MM.1S (cell line): ENCODE results near the gene MYOCD.

Experiments used
- DNase-seq: peaks from one replicate; pipeline ENCODE4 v3.0.0-alpha.2; 2015
- H2AFZ ChIP-seq: fragments of 300-600 bp; sonication (generic); 2 replicates; pipeline ENCODE4 v1.6.0; 2016; ENCODE audit warnings: antibody characterized with exemption, low read length
- H3F3A ChIP-seq: fragments of 300-600 bp; sonication (generic); 2 replicates; pipeline ENCODE4 v1.6.1; 2016; ENCODE audit warnings: mild to moderate bottlenecking, antibody characterized with exemption, low read length, moderate library complexity, mixed read lengths; ENCODE audit not compliant: insufficient read depth
- H3K27ac ChIP-seq: fragments of 300-600 bp; sonication (generic); 2 replicates; pipeline ENCODE4 v1.5.1; 2016; ENCODE audit warnings: mild to moderate bottlenecking, low read length
- H3K27me3 ChIP-seq: fragments of 300-600 bp; sonication (generic); replicated peaks from 2 replicates; pipeline ENCODE4 v1.6.0; 2016; ENCODE audit warnings: low read length; ENCODE audit not compliant: insufficient read depth
- H3K36me3 ChIP-seq: fragments of 300-600 bp; sonication (generic); replicated peaks from 2 replicates; pipeline ENCODE4 v1.6.1; 2016; ENCODE audit warnings: mild to moderate bottlenecking, low read length, mixed read lengths; ENCODE audit not compliant: insufficient read depth
- H3K4me1 ChIP-seq: fragments of 300-600 bp; sonication (generic); 2 replicates; pipeline ENCODE4 v1.6.1; 2016; ENCODE audit warnings: low read length, mixed read lengths
- H3K4me2 ChIP-seq: fragments of 300-600 bp; sonication (generic); 2 replicates; pipeline ENCODE4 v1.6.0; 2016; ENCODE audit warnings: low read depth, low read length
- H3K4me3 ChIP-seq: fragments of 300-600 bp; sonication (generic); 2 replicates; pipeline ENCODE4 v1.5.1; 2016; ENCODE audit warnings: low read length, mixed read lengths
- H3K79me2 ChIP-seq: fragments of 300-600 bp; sonication (generic); 2 replicates; pipeline ENCODE4 v1.6.1; 2016; ENCODE audit warnings: mixed run types, low read length, mixed read lengths
- H3K9ac ChIP-seq: fragments of 300-600 bp; sonication (generic); 2 replicates; pipeline ENCODE4 v1.6.1; 2016; ENCODE audit warnings: low read length, mixed read lengths
- H3K9me2 ChIP-seq: fragments of 300-600 bp; sonication (generic); replicated peaks from 2 replicates; pipeline ENCODE4 v1.6.1; 2016; ENCODE audit warnings: mild to moderate bottlenecking, low read length, mixed read lengths; ENCODE audit not compliant: insufficient read depth
- H3K9me3 ChIP-seq: fragments of 300-600 bp; sonication (generic); replicated peaks from 2 replicates; pipeline ENCODE4 v1.6.1; 2016; ENCODE audit warnings: mild to moderate bottlenecking, low read length, mixed read lengths; ENCODE audit not compliant: insufficient read depth
- H4K20me1 ChIP-seq: fragments of 300-600 bp; sonication (generic); 2 replicates; pipeline ENCODE4 v1.6.1; 2016; ENCODE audit warnings: mild to moderate bottlenecking, low read length, moderate library complexity, mixed read lengths; ENCODE audit not compliant: insufficient read depth
- CTCF ChIP-seq: fragments of 300-600 bp; sonication (generic); IDR thresholded peaks from 2 replicates; pipeline ENCODE4 v1.5.1; 2016; ENCODE audit warnings: antibody characterized with exemption, low read length, mixed read lengths
- EZH2 ChIP-seq: fragments of 300-600 bp; sonication (generic); optimal IDR thresholded peaks from 2 replicates; pipeline ENCODE3; 2017; ENCODE audit warnings: low read depth, mild to moderate bottlenecking, antibody characterized with exemption, low read length, mixed read lengths
- EZH2phosphoT487 ChIP-seq: fragments of 300-600 bp; sonication (generic); IDR thresholded peaks from 2 replicates; pipeline ENCODE4 v1.6.1; 2018; ENCODE audit warnings: antibody characterized with exemption, low read length

MYOCD gene

GRCh38 chr17:12688382-12688781 is 22.7 kb downstream of the MYOCD start:
- TF ChIP-seq EZH2phosphoT487: no peak
- TF ChIP-seq CTCF: no peak
- TF ChIP-seq EZH2: no peak
- Histone ChIP-seq H2AFZ (no peak overlapping the region), H3K9ac (no peak overlapping the region), H3K27ac (no peak overlapping the region), H3K9me2 (no peaks in the 10 kb centered on the region), H3F3A (no peaks in the 10 kb centered on the region), H3K4me2 (no peak overlapping the region), H3K9me3 (no peaks in the 10 kb centered on the region), H4K20me1 (no peaks in the 10 kb centered on the region), H3K79me2 (no peaks in the 10 kb centered on the region), H3K27me3 (no peaks in the 10 kb centered on the region), H3K4me3 (no peak overlapping the region), H3K4me1 (no peaks in the 10 kb centered on the region), H3K36me3 (no peaks in the 10 kb centered on the region)
- DNase-seq: no peak

- no peaks in the 10 kb centered on the region for H4K20me1 ChIP-seq
- H2AFZ ChIP-seq: no peak overlapping the region
- DNase-seq: no peak
- no peaks in the 10 kb centered on the region for H3K27me3 ChIP-seq
- H3K9me2 ChIP-seq: no peaks in the 10 kb centered on the region
- H3K79me2 ChIP-seq: no peaks in the 10 kb centered on the region
- no peaks in the 10 kb centered on the region for H3K9me3 ChIP-seq
- TF ChIP-seq EZH2phosphoT487 (no peak), CTCF (no peak), EZH2 (no peak)
- H3K4me2 ChIP-seq: no peak overlapping the region
- H3K27ac ChIP-seq: no peak overlapping the region
- no peak overlapping the region for H3K9ac ChIP-seq
- no peaks in the 10 kb centered on the region for H3K36me3 ChIP-seq
- H3K4me3 ChIP-seq: no peak overlapping the region
- no peaks in the 10 kb centered on the region for H3F3A ChIP-seq
- no peaks in the 10 kb centered on the region for H3K4me1 ChIP-seq
Observed at GRCh38 chr17:12691173-12691572, 25.5 kb downstream of the MYOCD start.

- no peaks in the 10 kb centered on the region for H3F3A ChIP-seq
- H2AFZ ChIP-seq: no peak overlapping the region
- H3K9me2 ChIP-seq: no peaks in the 10 kb centered on the region
- H4K20me1 ChIP-seq: no peaks in the 10 kb centered on the region
- no peak overlapping the region for H3K27ac ChIP-seq
- no peaks in the 10 kb centered on the region for H3K79me2 ChIP-seq
- DNase-seq: no peak
- H3K9me3 ChIP-seq: no peaks in the 10 kb centered on the region
- no peaks in the 10 kb centered on the region for H3K36me3 ChIP-seq
- no peak overlapping the region for H3K4me3 ChIP-seq
- no peak overlapping the region for H3K9ac ChIP-seq
- no peaks in the 10 kb centered on the region for H3K27me3 ChIP-seq
- no peak for TF ChIP-seq EZH2
- no peak for TF ChIP-seq EZH2phosphoT487
- TF ChIP-seq CTCF: no peak
- no peak overlapping the region for H3K4me2 ChIP-seq
- H3K4me1 ChIP-seq: no peaks in the 10 kb centered on the region
Observed at GRCh38 chr17:12693640-12694039, 27.9 kb downstream of the MYOCD start.
